Calu3 (cell line): Measurements from ENCODE around the gene CSF3R. TPM values are rescaled to one million over a fixed set of nuclear protein-coding genes. Genes with fewer than 3 reads are reported as not detected.
A peak's percentile ranks its signal among the peaks of the same experiment; 100 is the strongest.
"Not testable (repeated sequence)": the region's sequence is repeated elsewhere in the genome, so short reads cannot be mapped to it uniquely, and the experiment has no call there.

Experiments
- BruUV-seq: library from RNA; stranded (reverse); fragments of 400-500 nt; replicated peaks from 2 replicates; lab custom pipeline; 2021; lab: Mats Ljungman, UMichigan
- CTCF ChIA-PET: fragments of 300-600 bp; sonication (Branson Sonifier 250); formaldehyde crosslinking; loops from one replicate; lab custom pipeline; 2022; ENCODE audit warnings: antibody characterized with exemption; lab: Charles Lee
- DNase-seq: peaks from one replicate; pipeline ENCODE4 v3.0.0; 2022
- H3K27ac Mint-ChIP-seq: one replicate; pipeline ENCODE4 v1.8.0; 2022; ENCODE audit warnings: mixed read lengths; ENCODE audit not compliant: unreplicated experiment
- H3K27me3 Mint-ChIP-seq: one replicate; pipeline ENCODE4 v1.8.0; 2022; ENCODE audit warnings: mixed read lengths; ENCODE audit not compliant: unreplicated experiment
- H3K36me3 Mint-ChIP-seq: one replicate; pipeline ENCODE4 v1.8.0; 2022; ENCODE audit warnings: mild to moderate bottlenecking, moderate library complexity, mixed read lengths; ENCODE audit not compliant: insufficient read depth, unreplicated experiment
- H3K4me1 Mint-ChIP-seq: one replicate; pipeline ENCODE4 v1.8.0; 2022; ENCODE audit warnings: mild to moderate bottlenecking, low read depth, mixed read lengths; ENCODE audit not compliant: unreplicated experiment
- H3K4me3 Mint-ChIP-seq: one replicate; pipeline ENCODE4 v1.8.0; 2022; ENCODE audit warnings: mild to moderate bottlenecking, low read depth, moderate library complexity, mixed read lengths; ENCODE audit not compliant: unreplicated experiment
- H3K9me3 Mint-ChIP-seq: one replicate; pipeline ENCODE4 v1.8.0; 2022; ENCODE audit warnings: low read depth, mixed read lengths; ENCODE audit not compliant: unreplicated experiment
- CTCF ChIP-seq: fragments of 200-600 bp; IDR thresholded peaks from one replicate; pipeline ENCODE4 v1.8.0; 2022; ENCODE audit warnings: antibody characterized with exemption; ENCODE audit not compliant: unreplicated experiment
- intact Hi-C: fragments of 100-400 bp; cut with micrococcal nuclease; formaldehyde crosslinking; loops from one replicate; pipeline ENCODE4 v1.10.0; 2022; ENCODE audit not compliant: unreplicated experiment
- total RNA-seq: library from RNA; stranded (reverse); gene quantifications from 2 replicates; pipeline ENCODE4 v1.2.3, GENCODE V29; 2022

CSF3R gene
- total RNA-seq, 1 experiment from 2014 or later: not detected

DNA sequence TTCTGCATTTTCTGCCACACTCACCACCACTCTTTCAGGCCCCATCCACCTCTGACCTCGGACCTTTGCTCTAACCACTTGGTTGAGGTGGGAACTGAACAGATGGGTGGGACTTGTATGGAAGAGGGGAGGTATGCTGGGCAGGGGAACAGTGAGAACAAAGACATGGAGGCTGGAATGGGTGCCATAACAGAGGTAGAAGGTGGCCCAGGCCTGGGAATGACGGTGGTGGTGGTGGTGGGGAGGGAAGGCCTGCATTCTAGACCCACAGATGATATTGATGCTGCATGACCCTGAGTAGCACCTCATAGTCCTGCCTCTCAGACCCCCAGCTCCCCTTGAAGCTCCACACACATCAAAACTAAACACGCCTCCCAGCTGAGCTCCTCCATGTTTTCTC is 5.2 kb upstream of the CSF3R start:
- Mint-ChIP-seq H3K4me3 (no peak overlapping the region), H3K36me3 (peaks cover 9% of the 10 kb centered on the region), H3K4me1 (peaks cover 24% of the 10 kb centered on the region), H3K27me3 (peaks cover 18% of the 10 kb centered on the region), H3K27ac (no peak overlapping the region), H3K9me3 (no peaks in the 10 kb centered on the region)
- intact Hi-C loops: no loop called here
- no peak for DNase-seq
- CTCF ChIA-PET: no interaction called here
- BruUV-seq: no TSS peak
- TF ChIP-seq CTCF: no peak

- H3K36me3 Mint-ChIP-seq, DNase-seq, H3K9me3 Mint-ChIP-seq, H3K4me3 Mint-ChIP-seq, BruUV-seq, H3K27ac Mint-ChIP-seq, intact Hi-C loops: not testable (repeated sequence)
- CTCF ChIA-PET: interaction anchor here (0.9 to 2.3 kb wide), 3 partner anchors 24 to 37 kb away, joined by 4 to 11 read pairs (median 6); partner anchors contain the start of gene OSCP1
- Mint-ChIP-seq H3K4me1 (peaks cover 24% of the 10 kb centered on the region), H3K27me3 (peaks cover 13% of the 10 kb centered on the region)
These were observed 4.6 kb upstream of the CSF3R start for GRCh38 chr1:36487336-36487725.

- CTCF ChIA-PET: interaction anchor here (0.6 to 2.3 kb wide), 4 partner anchors 23 to 84 kb away, joined by 4 to 11 read pairs (median 6); partner anchors contain the start of gene OSCP1
- Mint-ChIP-seq H3K36me3 (peaks cover 9% of the 10 kb centered on the region), H3K27ac (peak overlapping the region; percentile 36), H3K4me3 (peak overlapping the region; percentile 24), H3K4me1 (peaks cover 24% of the 10 kb centered on the region), H3K9me3 (no peaks in the 10 kb centered on the region), H3K27me3 (peaks cover 8% of the 10 kb centered on the region)
- DNase-seq: peak; percentile 86
- BruUV-seq: no TSS peak
- no peak for TF ChIP-seq CTCF
- intact Hi-C loops: no loop called here
These were observed 4.0 kb upstream of the CSF3R start for GRCh38 chr1:36486439-36487335.

GRCh38 chr1:36486093-36486438 is 3.4 kb upstream of the CSF3R start:
- no peak for TF ChIP-seq CTCF
- intact Hi-C loops: no loop called here

More at GRCh38 chr1:36486093-36486438, 3.4 kb upstream of the CSF3R start:
- no peak for DNase-seq
- no peaks in the 10 kb centered on the region for H3K9me3 Mint-ChIP-seq
- CTCF ChIA-PET: interaction anchor here (2.3 kb wide), 1 partner anchor 30 kb away, joined by 11 read pairs; no protein-coding TSS in a partner anchor
- peaks cover 24% of the 10 kb centered on the region for H3K4me1 Mint-ChIP-seq
- H3K4me3 Mint-ChIP-seq: no peak overlapping the region
- H3K27me3 Mint-ChIP-seq: peaks cover 7% of the 10 kb centered on the region
- peak overlapping the region; percentile 36 for H3K27ac Mint-ChIP-seq
- H3K36me3 Mint-ChIP-seq: peaks cover 9% of the 10 kb centered on the region
- no TSS peak for BruUV-seq
